ENCODE measurements around the gene CDKL5. TPM values are rescaled to one million over a fixed set of nuclear protein-coding genes. Genes with fewer than 3 reads are reported as not detected.

The CDKL5 gene
- total and polyA plus RNA-seq, 4 donors = 10.6 to 27.7 (median 15.3) TPM

DNA sequence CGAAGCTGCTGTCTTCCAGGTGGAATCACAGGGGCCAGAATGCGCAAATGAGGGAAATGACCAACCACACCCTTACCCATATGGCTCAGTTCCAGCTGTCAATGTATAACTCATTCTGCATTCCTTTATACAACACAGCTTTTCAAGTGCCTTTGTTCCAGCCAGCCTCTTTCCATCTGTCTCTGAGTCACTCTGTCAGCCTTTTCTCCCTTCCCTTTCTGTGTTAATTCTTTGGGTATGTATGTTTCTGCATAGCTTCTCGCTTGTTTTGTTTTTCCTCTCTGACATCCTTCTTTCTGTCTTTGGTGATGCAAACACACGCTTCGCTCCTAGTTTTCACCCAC, 192.0 kb downstream of the CDKL5 start:
- no peak overlapping the region for H3K4me3 ChIP-seq (ENCODE audit: low read depth, low read length)
- WGBS (ENCODE audit: insufficient coverage) = 49% methylated on average over 4 of the region's 5 CpGs
- H3K9me3 ChIP-seq (ENCODE audit: control insufficient read depth, insufficient read depth, low read length) = no peaks in the 10 kb centered on the region
- no peaks in the 10 kb centered on the region for H3K27me3 ChIP-seq (ENCODE audit: control insufficient read depth, insufficient read depth, low read length)
- H3K4me1 ChIP-seq (ENCODE audit: control insufficient read depth, insufficient read depth, low read length) = no peaks in the 10 kb centered on the region
- no peak overlapping the region for H3K27ac ChIP-seq (ENCODE audit: low read depth, low read length)
- no peaks in the 10 kb centered on the region for H3K36me3 ChIP-seq (ENCODE audit: control insufficient read depth, insufficient read depth, low read length)
- peak in 2 of 6 donors; percentile 8 to 25 for DNase-seq (ENCODE audit: low read depth in 4 of 6, low spot score in 6 of 6)

DNA sequence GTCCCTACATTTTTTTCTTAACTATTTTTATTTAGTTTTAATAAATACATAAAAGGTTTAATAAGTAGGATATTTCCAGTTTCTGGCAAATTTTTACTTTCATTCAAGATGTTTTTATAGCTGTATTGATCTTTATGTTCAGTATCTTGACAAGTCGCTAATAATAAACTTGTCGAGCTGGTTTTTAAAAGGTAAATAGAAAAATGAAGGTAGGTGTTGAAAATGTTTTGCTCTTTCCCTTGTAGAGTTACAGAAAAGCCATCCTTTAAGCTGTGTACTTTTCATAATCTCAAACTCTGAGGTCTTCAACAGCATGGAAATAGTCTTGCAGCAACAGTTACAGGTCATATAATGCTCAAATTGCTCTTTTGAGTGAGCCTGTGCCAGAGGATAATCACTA, 193.9 kb downstream of the CDKL5 start:
- H3K9me3 ChIP-seq (ENCODE audit: control insufficient read depth, insufficient read depth, low read length) = no peaks in the 10 kb centered on the region
- DNase-seq (ENCODE audit: low read depth in 4 of 6, low spot score in 6 of 6) = peak in 1 of 6 donors; percentile 1
- no peak overlapping the region for H3K27ac ChIP-seq (ENCODE audit: low read depth, low read length)
- H3K36me3 ChIP-seq (ENCODE audit: control insufficient read depth, insufficient read depth, low read length) = no peaks in the 10 kb centered on the region
- WGBS (ENCODE audit: insufficient coverage) = 100% methylated on average over 1 of the region's 2 CpGs
- H3K4me3 ChIP-seq (ENCODE audit: low read depth, low read length) = no peak overlapping the region
- no peaks in the 10 kb centered on the region for H3K27me3 ChIP-seq (ENCODE audit: control insufficient read depth, insufficient read depth, low read length)
- no peaks in the 10 kb centered on the region for H3K4me1 ChIP-seq (ENCODE audit: control insufficient read depth, insufficient read depth, low read length)

- H3K36me3 ChIP-seq (ENCODE audit: control insufficient read depth, insufficient read depth, low read length) = peaks cover 5% of the 10 kb centered on the region
- H3K9me3 ChIP-seq (ENCODE audit: control insufficient read depth, insufficient read depth, low read length) = no peaks in the 10 kb centered on the region
- H3K4me3 ChIP-seq (ENCODE audit: low read depth, low read length) = no peak overlapping the region
- H3K4me1 ChIP-seq (ENCODE audit: control insufficient read depth, insufficient read depth, low read length) = no peaks in the 10 kb centered on the region
- no peaks in the 10 kb centered on the region for H3K27me3 ChIP-seq (ENCODE audit: control insufficient read depth, insufficient read depth, low read length)
- no peak overlapping the region for H3K27ac ChIP-seq (ENCODE audit: low read depth, low read length)
- WGBS (ENCODE audit: insufficient coverage) = 40% methylated on average over 1 of the region's 8 CpGs
- DNase-seq (ENCODE audit: low read depth in 4 of 6, low spot score in 6 of 6) = no peak
Observed at GRCh38 chrX:18620349-18620748, 194.9 kb downstream of the CDKL5 start.

GRCh38 chrX:18624599-18624998, 199.2 kb downstream of the CDKL5 start:
- Histone ChIP-seq H3K4me1 (ENCODE audit: control insufficient read depth, insufficient read depth, low read length) (no peaks in the 10 kb centered on the region), H3K9me3 (ENCODE audit: control insufficient read depth, insufficient read depth, low read length) (no peaks in the 10 kb centered on the region), H3K4me3 (ENCODE audit: low read depth, low read length) (no peak overlapping the region), H3K36me3 (ENCODE audit: control insufficient read depth, insufficient read depth, low read length) (peaks cover 16% of the 10 kb centered on the region), H3K27ac (ENCODE audit: low read depth, low read length) (no peak overlapping the region), H3K27me3 (ENCODE audit: control insufficient read depth, insufficient read depth, low read length) (no peaks in the 10 kb centered on the region)
- DNase-seq (ENCODE audit: low read depth in 4 of 6, low spot score in 6 of 6) = peak in 1 of 6 donors; percentile 3
- no CpG with 5 or more reads among the region's 2 CpGs for WGBS (ENCODE audit: insufficient coverage)

GRCh38 chrX:18630934-18631333, 205.5 kb downstream of the CDKL5 start:
- no peak overlapping the region for H3K27ac ChIP-seq (ENCODE audit: low read depth, low read length)
- no peaks in the 10 kb centered on the region for H3K4me1 ChIP-seq (ENCODE audit: control insufficient read depth, insufficient read depth, low read length)
- 84% methylated on average over 7 of the region's 8 CpGs for WGBS (ENCODE audit: insufficient coverage)
- H3K36me3 ChIP-seq (ENCODE audit: control insufficient read depth, insufficient read depth, low read length) = peaks cover 11% of the 10 kb centered on the region
- peaks cover 3% of the 10 kb centered on the region for H3K27me3 ChIP-seq (ENCODE audit: control insufficient read depth, insufficient read depth, low read length)
- H3K9me3 ChIP-seq (ENCODE audit: control insufficient read depth, insufficient read depth, low read length) = peaks cover 3% of the 10 kb centered on the region
- no peak overlapping the region for H3K4me3 ChIP-seq (ENCODE audit: low read depth, low read length)
- no peak for DNase-seq (ENCODE audit: low read depth in 4 of 6, low spot score in 6 of 6)

DNA sequence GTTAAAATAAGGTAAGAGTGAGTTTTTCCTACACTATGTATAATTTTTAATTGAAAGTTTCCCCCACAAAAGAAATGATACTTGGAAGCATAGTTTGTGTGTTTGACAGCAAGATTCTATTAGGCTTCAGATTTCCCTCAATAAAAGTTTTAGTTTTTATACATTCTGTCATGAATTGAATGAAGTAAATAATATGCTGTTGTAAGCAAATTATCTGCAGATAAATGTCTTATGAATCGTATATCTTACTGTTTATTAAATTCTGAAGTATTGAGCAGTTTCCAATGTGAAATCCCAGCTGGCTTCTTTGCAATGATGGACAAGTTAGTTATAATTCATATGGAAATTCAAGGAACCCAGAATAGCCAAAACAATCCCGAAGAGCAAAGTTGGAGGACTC, 213.0 kb downstream of the CDKL5 start:
- no CpG with 5 or more reads among the region's 2 CpGs for WGBS (ENCODE audit: insufficient coverage)
- H3K4me1 ChIP-seq (ENCODE audit: control insufficient read depth, insufficient read depth, low read length) = peaks cover 3% of the 10 kb centered on the region
- H3K36me3 ChIP-seq (ENCODE audit: control insufficient read depth, insufficient read depth, low read length) = no peaks in the 10 kb centered on the region
- no peak overlapping the region for H3K27ac ChIP-seq (ENCODE audit: low read depth, low read length)
- no peak for DNase-seq (ENCODE audit: low read depth in 4 of 6, low spot score in 6 of 6)
- peaks cover 4% of the 10 kb centered on the region for H3K9me3 ChIP-seq (ENCODE audit: control insufficient read depth, insufficient read depth, low read length)
- H3K27me3 ChIP-seq (ENCODE audit: control insufficient read depth, insufficient read depth, low read length) = peaks cover 2% of the 10 kb centered on the region
- H3K4me3 ChIP-seq (ENCODE audit: low read depth, low read length) = no peak overlapping the region

DNA sequence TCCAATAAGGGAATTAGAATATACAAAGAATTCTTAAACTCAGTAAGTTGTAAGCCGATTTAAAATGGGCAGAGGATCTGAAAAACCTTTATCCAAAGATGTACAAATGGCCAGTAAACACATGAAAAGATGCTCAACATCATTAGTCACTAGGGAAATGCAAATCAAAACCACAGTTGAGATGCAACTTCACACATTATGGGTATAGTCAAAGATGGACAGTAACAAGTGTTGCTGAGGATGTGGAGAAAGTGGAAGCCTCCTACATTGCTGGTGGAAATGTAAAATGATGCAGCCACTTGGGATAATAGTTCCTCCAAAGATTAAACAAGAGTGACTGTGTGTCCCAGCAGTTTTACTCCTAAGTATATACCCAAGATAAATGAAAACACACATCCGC, 213.9 kb downstream of the CDKL5 start:
- no peaks in the 10 kb centered on the region for H3K36me3 ChIP-seq (ENCODE audit: control insufficient read depth, insufficient read depth, low read length)
- H3K9me3 ChIP-seq (ENCODE audit: control insufficient read depth, insufficient read depth, low read length) = peaks cover 4% of the 10 kb centered on the region
- no peak for DNase-seq (ENCODE audit: low read depth in 4 of 6, low spot score in 6 of 6)
- H3K27me3 ChIP-seq (ENCODE audit: control insufficient read depth, insufficient read depth, low read length) = peaks cover 2% of the 10 kb centered on the region
- no CpG with 5 or more reads among the region's 2 CpGs for WGBS (ENCODE audit: insufficient coverage)
- peaks cover 3% of the 10 kb centered on the region for H3K4me1 ChIP-seq (ENCODE audit: control insufficient read depth, insufficient read depth, low read length)
- H3K4me3 ChIP-seq (ENCODE audit: low read depth, low read length) = no peak overlapping the region
- no peak overlapping the region for H3K27ac ChIP-seq (ENCODE audit: low read depth, low read length)

DNA sequence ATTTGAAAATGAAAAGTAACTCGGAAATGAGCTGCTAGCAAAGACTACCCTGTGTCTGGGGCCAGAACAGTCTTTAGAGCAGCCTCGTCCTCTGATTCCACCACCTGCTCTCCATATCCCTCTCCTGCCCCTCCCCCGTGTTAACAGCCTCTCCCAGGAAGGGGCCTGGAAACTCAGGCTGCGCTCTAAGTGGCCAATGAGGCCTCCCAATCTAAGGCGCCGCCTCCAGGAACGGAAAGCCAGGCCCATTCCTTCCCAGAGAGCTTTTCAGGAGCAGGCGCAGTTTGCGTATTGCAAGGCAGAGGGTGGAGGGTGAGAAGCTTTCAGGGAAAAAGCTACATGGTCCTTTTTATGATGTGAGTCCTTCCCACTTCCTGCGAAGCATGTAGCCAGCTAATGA, 215.3 kb downstream of the CDKL5 start:
- Histone ChIP-seq H3K27ac (ENCODE audit: low read depth, low read length) (no peak overlapping the region), H3K27me3 (ENCODE audit: control insufficient read depth, insufficient read depth, low read length) (peaks cover 2% of the 10 kb centered on the region), H3K4me3 (ENCODE audit: low read depth, low read length) (no peak overlapping the region), H3K9me3 (ENCODE audit: control insufficient read depth, insufficient read depth, low read length) (peaks cover 3% of the 10 kb centered on the region), H3K4me1 (ENCODE audit: control insufficient read depth, insufficient read depth, low read length) (peaks cover 3% of the 10 kb centered on the region), H3K36me3 (ENCODE audit: control insufficient read depth, insufficient read depth, low read length) (no peaks in the 10 kb centered on the region)
- 28% methylated on average over 9 of the region's 10 CpGs for WGBS (ENCODE audit: insufficient coverage)
- peak in 3 of 6 donors; percentile 0 to 76 (median 29) for DNase-seq (ENCODE audit: low read depth in 4 of 6, low spot score in 6 of 6)

DNA sequence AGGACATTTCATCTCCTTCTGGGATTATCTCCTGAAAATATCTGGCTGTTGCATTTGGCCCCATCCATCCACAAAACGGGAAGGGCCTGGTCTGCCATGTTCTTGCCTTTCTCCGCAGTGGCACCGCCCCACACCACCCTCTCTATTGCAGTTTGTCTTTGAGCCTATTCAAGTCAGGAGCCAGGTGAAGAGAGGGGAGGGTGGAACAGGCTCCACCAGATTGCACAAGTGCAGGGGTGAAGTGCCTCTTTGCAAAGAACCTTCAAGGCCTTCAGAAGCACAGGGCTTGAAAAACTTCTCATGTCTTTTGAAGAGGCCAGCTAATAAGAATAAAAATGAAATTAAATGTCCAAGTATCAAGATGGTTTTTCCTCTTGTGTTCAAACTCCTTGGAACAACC, 217.8 kb downstream of the CDKL5 start:
- 87% methylated on average over 3 of the region's 3 CpGs for WGBS (ENCODE audit: insufficient coverage)
- no peaks in the 10 kb centered on the region for H3K9me3 ChIP-seq (ENCODE audit: control insufficient read depth, insufficient read depth, low read length)
- H3K4me3 ChIP-seq (ENCODE audit: low read depth, low read length) = no peak overlapping the region
- DNase-seq (ENCODE audit: low read depth in 4 of 6, low spot score in 6 of 6) = no peak
- H3K36me3 ChIP-seq (ENCODE audit: control insufficient read depth, insufficient read depth, low read length) = no peaks in the 10 kb centered on the region
- H3K27ac ChIP-seq (ENCODE audit: low read depth, low read length) = no peak overlapping the region
- H3K27me3 ChIP-seq (ENCODE audit: control insufficient read depth, insufficient read depth, low read length) = peaks cover 2% of the 10 kb centered on the region
- H3K4me1 ChIP-seq (ENCODE audit: control insufficient read depth, insufficient read depth, low read length) = peaks cover 3% of the 10 kb centered on the region

DNA sequence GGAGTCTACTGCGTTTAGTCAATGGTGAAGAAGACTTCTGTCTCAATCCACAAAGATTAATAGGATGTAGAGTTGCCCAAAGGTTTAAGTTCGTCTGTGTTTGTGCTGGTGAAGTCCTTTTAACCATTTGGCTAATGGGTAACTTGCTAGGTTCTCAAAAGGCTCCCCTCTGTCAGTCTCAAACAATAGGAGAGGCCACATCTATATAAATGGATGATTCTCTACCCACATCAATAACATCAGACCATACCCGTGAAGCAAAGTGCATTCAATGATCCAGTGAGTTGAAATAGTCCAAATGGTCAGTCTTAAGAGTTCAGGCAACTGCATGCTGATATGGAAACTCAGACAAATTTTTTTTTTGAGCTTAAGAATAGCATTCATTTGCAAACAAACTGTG, 218.4 kb downstream of the CDKL5 start:
- Histone ChIP-seq H3K36me3 (ENCODE audit: control insufficient read depth, insufficient read depth, low read length) (no peaks in the 10 kb centered on the region), H3K4me3 (ENCODE audit: low read depth, low read length) (no peak overlapping the region), H3K4me1 (ENCODE audit: control insufficient read depth, insufficient read depth, low read length) (peaks cover 3% of the 10 kb centered on the region), H3K9me3 (ENCODE audit: control insufficient read depth, insufficient read depth, low read length) (no peaks in the 10 kb centered on the region), H3K27ac (ENCODE audit: low read depth, low read length) (no peak overlapping the region), H3K27me3 (ENCODE audit: control insufficient read depth, insufficient read depth, low read length) (peaks cover 2% of the 10 kb centered on the region)
- no peak for DNase-seq (ENCODE audit: low read depth in 4 of 6, low spot score in 6 of 6)
- 67% methylated on average over 1 of the region's 3 CpGs for WGBS (ENCODE audit: insufficient coverage)
